ENCODE measurements around the gene SAMD4A.

DNA sequence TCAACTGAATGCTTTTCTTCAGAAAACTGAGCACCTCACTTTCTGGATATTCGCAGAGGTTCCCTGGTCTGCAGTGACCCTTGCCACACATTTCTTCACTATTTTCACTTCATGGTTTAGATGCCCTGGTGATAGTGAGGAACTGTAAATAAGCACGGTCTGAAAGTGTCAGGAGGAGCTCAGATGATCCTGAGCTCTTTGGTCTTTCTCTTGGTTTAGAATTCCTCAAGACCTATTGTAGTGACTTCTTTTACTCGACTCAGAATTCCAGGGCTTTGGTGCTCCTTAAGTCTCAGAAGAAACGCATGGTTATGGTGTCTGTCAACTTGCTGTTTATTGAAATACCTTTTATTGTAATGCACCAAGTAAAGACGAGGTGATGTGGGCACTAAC is 84.0 kb downstream of the SAMD4A start:
- no peak for TF ChIP-seq POLR2A (IDR thresholded peaks at IDR 0.05; ENCODE audit: low read depth, low read length)
- TF ChIP-seq, protein P1, sequence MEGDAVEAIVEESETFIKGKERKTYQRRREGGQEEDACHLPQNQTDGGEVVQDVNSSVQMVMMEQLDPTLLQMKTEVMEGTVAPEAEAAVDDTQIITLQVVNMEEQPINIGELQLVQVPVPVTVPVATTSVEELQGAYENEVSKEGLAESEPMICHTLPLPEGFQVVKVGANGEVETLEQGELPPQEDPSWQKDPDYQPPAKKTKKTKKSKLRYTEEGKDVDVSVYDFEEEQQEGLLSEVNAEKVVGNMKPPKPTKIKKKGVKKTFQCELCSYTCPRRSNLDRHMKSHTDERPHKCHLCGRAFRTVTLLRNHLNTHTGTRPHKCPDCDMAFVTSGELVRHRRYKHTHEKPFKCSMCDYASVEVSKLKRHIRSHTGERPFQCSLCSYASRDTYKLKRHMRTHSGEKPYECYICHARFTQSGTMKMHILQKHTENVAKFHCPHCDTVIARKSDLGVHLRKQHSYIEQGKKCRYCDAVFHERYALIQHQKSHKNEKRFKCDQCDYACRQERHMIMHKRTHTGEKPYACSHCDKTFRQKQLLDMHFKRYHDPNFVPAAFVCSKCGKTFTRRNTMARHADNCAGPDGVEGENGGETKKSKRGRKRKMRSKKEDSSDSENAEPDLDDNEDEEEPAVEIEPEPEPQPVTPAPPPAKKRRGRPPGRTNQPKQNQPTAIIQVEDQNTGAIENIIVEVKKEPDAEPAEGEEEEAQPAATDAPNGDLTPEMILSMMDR (conservative IDR thresholded peaks at IDR 0.05; ENCODE audit: low read depth, low read length): no peak
- no peak for TF ChIP-seq RCOR1 (IDR thresholded peaks at IDR 0.05; ENCODE audit: insufficient replicate concordance, low read length)
- TF ChIP-seq MXI1 (IDR thresholded peaks at IDR 0.05; ENCODE audit: borderline replicate concordance, low read depth, low read length): no peak
- no peak for TF ChIP-seq CEBPB (IDR thresholded peaks at IDR 0.05; ENCODE audit: low read depth, low read length)
- no peak for TF ChIP-seq SMC3 (IDR thresholded peaks at IDR 0.05; ENCODE audit: low read depth, low read length)
- TF ChIP-seq FOS (IDR thresholded peaks at IDR 0.05; ENCODE audit: low read depth, low read length): no peak
- no peak for TF ChIP-seq RFX5 (IDR thresholded peaks at IDR 0.05; ENCODE audit: low read depth, low read length)
- no peak for TF ChIP-seq BHLHE40 (IDR thresholded peaks at IDR 0.05; ENCODE audit: low read depth, low read length)
- no peak for TF ChIP-seq MAFK (IDR thresholded peaks at IDR 0.05; ENCODE audit: low read depth, low read length)
- TF ChIP-seq CHD1 (IDR thresholded peaks at IDR 0.05; ENCODE audit: low read depth, low read length): no peak
- TF ChIP-seq, protein P2, sequence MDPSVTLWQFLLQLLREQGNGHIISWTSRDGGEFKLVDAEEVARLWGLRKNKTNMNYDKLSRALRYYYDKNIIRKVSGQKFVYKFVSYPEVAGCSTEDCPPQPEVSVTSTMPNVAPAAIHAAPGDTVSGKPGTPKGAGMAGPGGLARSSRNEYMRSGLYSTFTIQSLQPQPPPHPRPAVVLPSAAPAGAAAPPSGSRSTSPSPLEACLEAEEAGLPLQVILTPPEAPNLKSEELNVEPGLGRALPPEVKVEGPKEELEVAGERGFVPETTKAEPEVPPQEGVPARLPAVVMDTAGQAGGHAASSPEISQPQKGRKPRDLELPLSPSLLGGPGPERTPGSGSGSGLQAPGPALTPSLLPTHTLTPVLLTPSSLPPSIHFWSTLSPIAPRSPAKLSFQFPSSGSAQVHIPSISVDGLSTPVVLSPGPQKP (IDR thresholded peaks at IDR 0.05; ENCODE audit: borderline replicate concordance, low read depth, low read length): no peak
- no peak for TF ChIP-seq RAD21 (IDR thresholded peaks at IDR 0.05; ENCODE audit: low read length)
